Tibial artery (tissue), 4 donors: ENCODE results near the gene KANSL2.
A peak's percentile ranks its signal among the peaks of the same experiment; 100 is the strongest.

ENCODE experiments used
- DNase-seq, 2 donors: peaks; one replicate each; pipeline ENCODE4 v3.0.0-alpha.2; 2019
- H3K27ac ChIP-seq, 2 donors: fragments of 200-600 bp; sonication (generic) in 1 of 2; 1 replicate in 1 of 2; 2 replicates in 1 of 2; pipeline ENCODE4 v1.5.1; 2018 to 2019; ENCODE audit warnings: mild to moderate bottlenecking in 1 of 2
- H3K27me3 ChIP-seq, 2 donors: fragments of 200-600 bp; sonication (generic) in 1 of 2; one replicate each; pipeline versions ENCODE4 v1.5.1 to v1.6.0; 2016 to 2019
- H3K36me3 ChIP-seq, 3 donors: fragments of 200-600 bp; sonication (generic) in 2 of 3; one replicate each; pipeline ENCODE4 v1.5.1; 2016 to 2019; ENCODE audit warnings: mild to moderate bottlenecking in 2 of 3
- H3K4me1 ChIP-seq, 4 donors: fragments of 200-600 bp; sonication (generic) in 2 of 4; 1 replicate in 3 of 4; 2 replicates in 1 of 4; pipeline ENCODE4 v1.5.1; 2016 to 2019
- H3K4me3 ChIP-seq, 2 donors: fragments of 200-600 bp; sonication (generic) in 1 of 2; 1 replicate in 1 of 2; 2 replicates in 1 of 2; pipeline ENCODE4 v1.5.1; 2018 to 2019; ENCODE audit warnings: mild to moderate bottlenecking in 2 of 2
- H3K9me3 ChIP-seq, 3 donors: fragments of 200-600 bp; sonication (generic) in 1 of 3; one replicate each; pipeline ENCODE4 v1.5.1; 2016 to 2019
- CTCF ChIP-seq, 2 experiments: fragments of 200-600 bp in 1 of 2; fragments of 450-650 bp in 1 of 2; IDR thresholded peaks; one replicate each; pipeline ENCODE4 v1.5.1; 2017 to 2019; ENCODE audit warnings: antibody characterized with exemption in 2 of 2, mild to moderate bottlenecking in 1 of 2, moderate library complexity in 1 of 2
- intact Hi-C: fragments of 100-400 bp; cut with DNase I; formaldehyde crosslinking; loops from one replicate; pipeline ENCODE4 v1.15.0; 2023; ENCODE audit warnings: low total_unique reads

Gene KANSL2

DNA sequence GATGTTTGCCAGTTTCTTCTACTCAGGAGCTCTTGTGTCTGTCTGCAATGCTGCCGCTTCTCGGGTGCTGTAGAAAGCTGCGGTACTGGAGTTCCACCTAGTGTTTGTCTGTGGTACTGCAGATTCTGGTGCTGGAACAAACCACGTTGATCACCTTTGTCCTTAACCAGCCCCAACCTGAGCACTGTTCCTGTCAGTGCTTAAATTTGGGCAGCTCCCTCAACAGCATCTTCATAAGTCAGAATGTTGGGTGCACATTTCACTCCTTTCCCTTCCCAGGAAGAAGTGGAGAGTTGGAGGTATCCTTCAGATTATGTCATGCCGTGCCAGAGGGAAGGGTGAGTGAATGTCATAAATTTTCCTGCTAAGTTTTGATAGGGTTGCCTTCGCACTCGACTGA lies 63.5 kb downstream of the KANSL2 start:
- H3K4me3 ChIP-seq: no peak overlapping the region
- H3K4me1 ChIP-seq: no peaks in the 10 kb centered on the region
- peaks cover 0 to 11% (median 4%) of the 10 kb centered on the region in 3 donors for H3K9me3 ChIP-seq
- no peak overlapping the region for H3K27ac ChIP-seq
- intact Hi-C loops: no loop called here
- H3K27me3 ChIP-seq: peaks cover 0 to 14% of the 10 kb centered on the region in 2 donors
- DNase-seq: peak; percentile 55 to 70
- no peaks in the 10 kb centered on the region for H3K36me3 ChIP-seq
- TF ChIP-seq CTCF (IDR thresholded peaks at IDR 0.05): peak; percentile 81 to 95

DNA sequence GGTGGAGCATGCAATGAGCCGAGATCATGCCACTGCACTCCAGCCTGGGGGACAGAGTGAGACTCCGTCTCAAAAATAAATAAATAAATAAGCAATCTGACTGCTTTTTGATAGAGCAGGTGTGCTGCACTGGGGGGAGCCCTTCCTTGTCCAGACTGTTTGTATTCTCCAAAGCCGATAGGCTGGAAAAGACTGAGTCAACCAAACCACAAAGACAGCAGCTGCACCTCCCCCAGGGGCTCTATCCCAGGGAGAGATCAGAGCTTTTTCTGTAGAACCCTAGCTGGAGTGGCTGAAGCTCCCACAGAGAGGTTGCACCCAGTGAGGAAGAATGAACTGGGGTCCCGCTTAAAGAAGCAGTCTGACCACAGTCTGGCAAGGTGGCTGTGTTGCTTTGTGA lies 66.4 kb downstream of the KANSL2 start:
- H3K36me3 ChIP-seq: no peaks in the 10 kb centered on the region
- H3K27me3 ChIP-seq: peaks cover 0 to 14% of the 10 kb centered on the region in 2 donors
- no peak overlapping the region for H3K27ac ChIP-seq
- intact Hi-C loops: no loop called here
- no peak for TF ChIP-seq CTCF (IDR thresholded peaks at IDR 0.05)
- DNase-seq: no peak
- H3K4me3 ChIP-seq: no peak overlapping the region
- no peaks in the 10 kb centered on the region for H3K4me1 ChIP-seq
- peaks cover 0 to 14% (median 7%) of the 10 kb centered on the region in 3 donors for H3K9me3 ChIP-seq

DNA sequence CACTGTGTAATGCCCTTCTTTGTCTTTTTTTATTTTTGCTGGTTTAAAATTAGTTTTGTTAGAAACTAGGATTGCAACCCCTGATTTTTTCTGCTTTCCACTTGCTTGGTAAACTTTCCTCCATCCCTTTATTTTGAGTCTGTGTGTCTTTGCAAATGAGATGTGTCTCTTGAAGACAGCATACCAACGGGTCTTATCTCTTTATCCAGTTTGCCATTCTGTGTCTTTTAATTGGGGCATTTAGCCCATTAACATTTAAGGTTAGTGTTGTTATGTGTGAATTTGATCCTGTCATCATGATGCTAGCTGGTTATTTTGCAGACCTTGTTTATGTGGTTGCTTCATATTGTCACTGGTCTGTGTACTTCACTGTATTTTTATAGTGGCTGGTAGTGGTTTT lies 68.7 kb downstream of the KANSL2 start:
- peaks cover 0 to 22% (median 7%) of the 10 kb centered on the region in 3 donors for H3K9me3 ChIP-seq

More for the DNA sequence above, 68.7 kb downstream of the KANSL2 start:
- Histone ChIP-seq H3K4me3 (no peak overlapping the region), H3K27me3 (peaks cover 0 to 10% of the 10 kb centered on the region in 2 donors), H3K4me1 (no peaks in the 10 kb centered on the region), H3K27ac (no peak overlapping the region), H3K36me3 (no peaks in the 10 kb centered on the region)
- no peak for DNase-seq
- TF ChIP-seq CTCF (IDR thresholded peaks at IDR 0.05): no peak
- intact Hi-C loops: no loop called here
